Peyer's patch (tissue), 4 donors: ENCODE data around the gene GPC5.

ENCODE experiments used
- POLR2A ChIP-seq, 2 donors: fragments of 450-650 bp; IDR thresholded peaks; one replicate each; pipeline ENCODE4 v1.5.1; 2017; ENCODE audit warnings: antibody characterized with exemption in 2 of 2, mild to moderate bottlenecking in 2 of 2, moderate library complexity in 2 of 2
- TF ChIP-seq, protein P1 (sequence below), 6 experiments: fragments of 450-650 bp in 4 of 6; fragments of 200-600 bp in 2 of 6; sonication (generic) in 1 of 6; IDR thresholded peaks; one replicate each; pipeline ENCODE4 v1.5.1; 2017 to 2019; ENCODE audit warnings: antibody characterized with exemption in 6 of 6, mild to moderate bottlenecking in 3 of 6, moderate library complexity in 1 of 6

DNA sequence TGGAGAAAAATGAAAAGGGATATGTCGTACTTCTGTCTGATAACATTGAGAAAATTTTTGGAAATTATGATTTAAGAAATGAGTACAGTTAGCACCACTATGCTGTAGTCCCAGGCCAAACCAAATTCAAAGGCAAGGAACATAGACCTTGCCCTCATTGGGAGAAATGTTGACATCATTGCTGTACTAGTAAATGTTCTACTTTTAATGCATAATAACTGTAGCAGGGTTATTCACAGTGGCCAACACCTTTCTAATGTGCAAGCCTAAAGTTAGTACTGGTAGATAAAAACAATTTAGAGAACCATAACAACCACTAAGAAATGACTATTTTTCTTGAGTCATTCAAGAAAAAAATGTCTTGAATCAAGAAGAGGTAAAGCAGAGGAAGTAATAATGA, 1035.5 kb downstream of the GPC5 start:
- TF ChIP-seq, protein P1, sequence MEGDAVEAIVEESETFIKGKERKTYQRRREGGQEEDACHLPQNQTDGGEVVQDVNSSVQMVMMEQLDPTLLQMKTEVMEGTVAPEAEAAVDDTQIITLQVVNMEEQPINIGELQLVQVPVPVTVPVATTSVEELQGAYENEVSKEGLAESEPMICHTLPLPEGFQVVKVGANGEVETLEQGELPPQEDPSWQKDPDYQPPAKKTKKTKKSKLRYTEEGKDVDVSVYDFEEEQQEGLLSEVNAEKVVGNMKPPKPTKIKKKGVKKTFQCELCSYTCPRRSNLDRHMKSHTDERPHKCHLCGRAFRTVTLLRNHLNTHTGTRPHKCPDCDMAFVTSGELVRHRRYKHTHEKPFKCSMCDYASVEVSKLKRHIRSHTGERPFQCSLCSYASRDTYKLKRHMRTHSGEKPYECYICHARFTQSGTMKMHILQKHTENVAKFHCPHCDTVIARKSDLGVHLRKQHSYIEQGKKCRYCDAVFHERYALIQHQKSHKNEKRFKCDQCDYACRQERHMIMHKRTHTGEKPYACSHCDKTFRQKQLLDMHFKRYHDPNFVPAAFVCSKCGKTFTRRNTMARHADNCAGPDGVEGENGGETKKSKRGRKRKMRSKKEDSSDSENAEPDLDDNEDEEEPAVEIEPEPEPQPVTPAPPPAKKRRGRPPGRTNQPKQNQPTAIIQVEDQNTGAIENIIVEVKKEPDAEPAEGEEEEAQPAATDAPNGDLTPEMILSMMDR (IDR thresholded peaks at IDR 0.05), result no peak
- TF ChIP-seq POLR2A (IDR thresholded peaks at IDR 0.05), result no peak
